SU-DHL-6 (cell line): ENCODE results near the gene SMIM32.

Source experiments
- EZH2phosphoT487 ChIP-seq: fragments of 200-600 bp; sonication (generic), shearing (Covaris generic); conservative IDR thresholded peaks from 2 replicates; pipeline ENCODE4 v1.6.1; 2018; ENCODE audit warnings: mild to moderate bottlenecking, antibody characterized with exemption, low read length, moderate library complexity, mixed read lengths
- TF ChIP-seq, protein P1 (sequence below): fragments of 200-600 bp; sonication (generic); IDR thresholded peaks from one replicate; pipeline ENCODE4 v1.5.1; 2017; ENCODE audit warnings: antibody characterized with exemption, mild to moderate bottlenecking, low read length, moderate library complexity; ENCODE audit not compliant: insufficient read depth, poor library complexity, severe bottlenecking

DNA sequence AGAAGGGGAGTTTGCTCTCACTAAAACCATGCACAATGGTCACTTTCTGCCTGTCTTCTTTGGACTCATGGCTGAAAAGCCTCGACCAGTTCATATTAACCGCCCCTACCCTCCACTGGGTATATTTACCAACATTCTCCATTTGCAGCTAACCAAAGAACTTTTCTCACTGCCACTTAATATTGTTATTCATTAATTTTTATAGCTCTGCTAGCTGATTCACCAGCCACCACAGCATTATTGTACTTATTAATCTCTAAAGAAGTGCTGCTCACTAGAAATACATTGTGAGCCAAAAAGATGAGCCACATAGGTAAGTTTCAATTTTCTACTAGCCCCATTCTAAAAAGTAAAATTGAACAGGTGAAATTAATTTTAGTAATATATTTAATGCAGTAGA is 33.4 kb upstream of the SMIM32 start:
- TF ChIP-seq, protein P1, sequence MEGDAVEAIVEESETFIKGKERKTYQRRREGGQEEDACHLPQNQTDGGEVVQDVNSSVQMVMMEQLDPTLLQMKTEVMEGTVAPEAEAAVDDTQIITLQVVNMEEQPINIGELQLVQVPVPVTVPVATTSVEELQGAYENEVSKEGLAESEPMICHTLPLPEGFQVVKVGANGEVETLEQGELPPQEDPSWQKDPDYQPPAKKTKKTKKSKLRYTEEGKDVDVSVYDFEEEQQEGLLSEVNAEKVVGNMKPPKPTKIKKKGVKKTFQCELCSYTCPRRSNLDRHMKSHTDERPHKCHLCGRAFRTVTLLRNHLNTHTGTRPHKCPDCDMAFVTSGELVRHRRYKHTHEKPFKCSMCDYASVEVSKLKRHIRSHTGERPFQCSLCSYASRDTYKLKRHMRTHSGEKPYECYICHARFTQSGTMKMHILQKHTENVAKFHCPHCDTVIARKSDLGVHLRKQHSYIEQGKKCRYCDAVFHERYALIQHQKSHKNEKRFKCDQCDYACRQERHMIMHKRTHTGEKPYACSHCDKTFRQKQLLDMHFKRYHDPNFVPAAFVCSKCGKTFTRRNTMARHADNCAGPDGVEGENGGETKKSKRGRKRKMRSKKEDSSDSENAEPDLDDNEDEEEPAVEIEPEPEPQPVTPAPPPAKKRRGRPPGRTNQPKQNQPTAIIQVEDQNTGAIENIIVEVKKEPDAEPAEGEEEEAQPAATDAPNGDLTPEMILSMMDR = no peak
- TF ChIP-seq EZH2phosphoT487 = no peak
